Esophagus muscularis mucosa (tissue), 4 donors: ENCODE results near the gene CD274.

Experiments used
- EP300 ChIP-seq: sonication (generic); formaldehyde crosslinking; IDR thresholded peaks from one replicate; pipeline ENCODE4 v1.6.1; 2017; ENCODE audit warnings: antibody characterized with exemption
- POLR2A ChIP-seq: fragments of 450-650 bp; IDR thresholded peaks from one replicate; pipeline ENCODE4 v1.6.1; 2017; ENCODE audit warnings: antibody characterized with exemption, moderate library complexity, mild to moderate bottlenecking, low read depth
- POLR2AphosphoS5 ChIP-seq, 2 donors: sonication (generic); formaldehyde crosslinking; IDR thresholded peaks; one replicate each; pipeline ENCODE4 v1.6.1; 2017; ENCODE audit warnings: antibody characterized with exemption in 2 of 2
- TF ChIP-seq, protein P1 (sequence below), 3 experiments: fragments of 200-600 bp in 2 of 3; fragments of 450-650 bp in 1 of 3; sonication (generic) in 2 of 3; IDR thresholded peaks; one replicate each; pipeline ENCODE4 v1.5.1; 2017 to 2019; ENCODE audit warnings: antibody characterized with exemption in 3 of 3, mild to moderate bottlenecking in 2 of 3, moderate library complexity in 1 of 3

DNA sequence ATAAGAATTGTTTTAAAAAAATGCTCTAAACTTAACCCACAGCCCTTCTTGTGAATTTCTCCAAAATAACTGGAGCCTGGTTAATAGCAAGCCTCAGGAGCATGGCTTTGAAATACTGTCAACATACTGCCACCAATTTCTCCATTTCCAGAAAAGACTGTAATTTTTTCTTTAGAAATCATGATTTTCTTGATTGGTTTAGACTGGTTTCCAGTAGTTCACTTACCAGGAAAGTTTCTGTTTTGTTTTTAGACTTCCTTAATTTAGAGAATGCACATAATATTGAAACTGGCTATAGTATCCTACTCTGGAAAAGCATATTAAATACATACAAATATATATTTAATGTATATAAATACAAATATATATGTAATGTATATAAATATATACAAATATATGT is 4.5 kb upstream of the CD274 start:
- TF ChIP-seq, protein P1, sequence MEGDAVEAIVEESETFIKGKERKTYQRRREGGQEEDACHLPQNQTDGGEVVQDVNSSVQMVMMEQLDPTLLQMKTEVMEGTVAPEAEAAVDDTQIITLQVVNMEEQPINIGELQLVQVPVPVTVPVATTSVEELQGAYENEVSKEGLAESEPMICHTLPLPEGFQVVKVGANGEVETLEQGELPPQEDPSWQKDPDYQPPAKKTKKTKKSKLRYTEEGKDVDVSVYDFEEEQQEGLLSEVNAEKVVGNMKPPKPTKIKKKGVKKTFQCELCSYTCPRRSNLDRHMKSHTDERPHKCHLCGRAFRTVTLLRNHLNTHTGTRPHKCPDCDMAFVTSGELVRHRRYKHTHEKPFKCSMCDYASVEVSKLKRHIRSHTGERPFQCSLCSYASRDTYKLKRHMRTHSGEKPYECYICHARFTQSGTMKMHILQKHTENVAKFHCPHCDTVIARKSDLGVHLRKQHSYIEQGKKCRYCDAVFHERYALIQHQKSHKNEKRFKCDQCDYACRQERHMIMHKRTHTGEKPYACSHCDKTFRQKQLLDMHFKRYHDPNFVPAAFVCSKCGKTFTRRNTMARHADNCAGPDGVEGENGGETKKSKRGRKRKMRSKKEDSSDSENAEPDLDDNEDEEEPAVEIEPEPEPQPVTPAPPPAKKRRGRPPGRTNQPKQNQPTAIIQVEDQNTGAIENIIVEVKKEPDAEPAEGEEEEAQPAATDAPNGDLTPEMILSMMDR (IDR thresholded peaks at IDR 0.05), result no peak
- TF ChIP-seq POLR2AphosphoS5 (IDR thresholded peaks at IDR 0.05) (no peak), POLR2A (no peak), EP300 (no peak)
